PC-9 (cell line): ENCODE measurements around the gene FOXN1.

ENCODE experiments used
- EZH2 ChIP-seq: fragments of 200-600 bp; sonication (generic); IDR thresholded peaks from 2 replicates; pipeline ENCODE4 v1.8.0; 2017; ENCODE audit warnings: antibody characterized with exemption, low read depth
- TF ChIP-seq, protein P1 (sequence below): fragments of 200-600 bp; sonication (generic); conservative IDR thresholded peaks from 2 replicates; pipeline ENCODE4 v1.6.1; 2017; ENCODE audit warnings: mixed run types, antibody characterized with exemption, mild to moderate bottlenecking, moderate library complexity

DNA sequence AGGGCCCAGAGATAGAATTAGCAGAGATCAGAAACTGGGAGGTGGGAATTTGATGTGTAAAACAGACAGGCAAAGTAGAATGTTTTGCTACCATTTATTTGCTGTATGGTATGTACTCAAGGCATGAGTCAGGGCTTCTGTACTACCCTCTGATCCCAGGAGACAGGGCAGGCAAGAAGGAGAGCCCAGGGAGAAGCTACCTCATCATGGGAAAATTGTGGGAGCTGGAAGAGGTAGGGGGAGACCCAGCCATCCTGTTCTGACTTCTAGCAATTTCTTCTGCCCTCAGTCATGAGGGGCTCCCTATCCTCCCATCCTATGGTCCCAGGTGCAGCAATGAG, 66.9 kb downstream of the FOXN1 start:
- TF ChIP-seq, protein P1, sequence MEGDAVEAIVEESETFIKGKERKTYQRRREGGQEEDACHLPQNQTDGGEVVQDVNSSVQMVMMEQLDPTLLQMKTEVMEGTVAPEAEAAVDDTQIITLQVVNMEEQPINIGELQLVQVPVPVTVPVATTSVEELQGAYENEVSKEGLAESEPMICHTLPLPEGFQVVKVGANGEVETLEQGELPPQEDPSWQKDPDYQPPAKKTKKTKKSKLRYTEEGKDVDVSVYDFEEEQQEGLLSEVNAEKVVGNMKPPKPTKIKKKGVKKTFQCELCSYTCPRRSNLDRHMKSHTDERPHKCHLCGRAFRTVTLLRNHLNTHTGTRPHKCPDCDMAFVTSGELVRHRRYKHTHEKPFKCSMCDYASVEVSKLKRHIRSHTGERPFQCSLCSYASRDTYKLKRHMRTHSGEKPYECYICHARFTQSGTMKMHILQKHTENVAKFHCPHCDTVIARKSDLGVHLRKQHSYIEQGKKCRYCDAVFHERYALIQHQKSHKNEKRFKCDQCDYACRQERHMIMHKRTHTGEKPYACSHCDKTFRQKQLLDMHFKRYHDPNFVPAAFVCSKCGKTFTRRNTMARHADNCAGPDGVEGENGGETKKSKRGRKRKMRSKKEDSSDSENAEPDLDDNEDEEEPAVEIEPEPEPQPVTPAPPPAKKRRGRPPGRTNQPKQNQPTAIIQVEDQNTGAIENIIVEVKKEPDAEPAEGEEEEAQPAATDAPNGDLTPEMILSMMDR: no peak
- no peak for TF ChIP-seq EZH2
